Transverse colon (tissue), 4 donors: ENCODE measurements around the gene SIM2. TPM values are rescaled to one million over a fixed set of nuclear protein-coding genes. Genes with fewer than 3 reads are reported as not detected.

Experiments
- DNase-seq: peaks from one replicate; pipeline ENCODE4 v3.0.0-alpha.2; 2019
- H3K27ac ChIP-seq, 4 donors: fragments of 200-600 bp; sonication (generic); 2 replicates each; pipeline ENCODE4 v1.5.1; 2016 to 2018; ENCODE audit warnings: inconsistent platforms in 4 of 4
- H3K27me3 ChIP-seq: fragments of 200-600 bp; sonication (generic); 2 replicates; pipeline ENCODE4 v1.5.1; 2017; ENCODE audit warnings: inconsistent platforms
- H3K36me3 ChIP-seq, 4 donors: fragments of 200-600 bp; sonication (generic); 2 replicates each; pipeline ENCODE4 v1.5.1; 2017 to 2019; ENCODE audit warnings: inconsistent platforms in 4 of 4
- H3K4me1 ChIP-seq, 4 donors: fragments of 200-600 bp; sonication (generic); 2 replicates each; pipeline ENCODE4 v1.5.1; 2017 to 2020; ENCODE audit warnings: inconsistent platforms in 4 of 4
- H3K4me3 ChIP-seq, 4 donors: fragments of 200-600 bp; sonication (generic); 1 replicate in 1 of 4; 2 replicates in 3 of 4; pipeline versions ENCODE4 v1.5.1 to v1.6.1; 2017 to 2019; ENCODE audit warnings: inconsistent platforms in 4 of 4
- H3K9me3 ChIP-seq, 2 donors: fragments of 200-600 bp; sonication (generic); 2 replicates each; pipeline ENCODE4 v1.5.1; 2017 to 2019; ENCODE audit warnings: inconsistent platforms in 2 of 2
- EP300 ChIP-seq: sonication (generic); formaldehyde crosslinking; IDR thresholded peaks from one replicate; pipeline ENCODE4 v1.6.1; 2017; ENCODE audit warnings: antibody characterized with exemption, low read depth
- POLR2A ChIP-seq: fragments of 450-650 bp; IDR thresholded peaks from one replicate; pipeline ENCODE4 v1.6.1; 2016; ENCODE audit warnings: antibody characterized with exemption, mild to moderate bottlenecking, moderate library complexity
- POLR2AphosphoS5 ChIP-seq, 3 donors: sonication (generic); formaldehyde crosslinking; IDR thresholded peaks; one replicate each; pipeline ENCODE4 v1.6.1; 2016; ENCODE audit warnings: antibody characterized with exemption in 3 of 3
- WGBS, 2 donors: methylation state at CpG; one replicate each; pipeline ENCODE4 v1.1.5; 2018; ENCODE audit warnings: low coverage in 1 of 2; 5-methylcytosine and 5-hydroxymethylcytosine counted together
- in situ Hi-C, 4 donors: fragments of 200-750 bp; cut with MboI; loops; one replicate each; pipeline versions ENCODE4 v1.15.0 to v1.15.1; 2017; ENCODE audit warnings: low sequenced_read_pairs in 3 of 4, low pct_ligation_motif_present in 1 of 4, low pct_unique_long_range_greater_than_20kb in 1 of 4
- intact Hi-C: fragments of 100-400 bp; cut with DNase I; formaldehyde crosslinking; loops from one replicate; pipeline ENCODE4 v1.15.1; 2023; ENCODE audit warnings: low total_unique reads
- total RNA-seq, 4 donors: library from RNA; depleted of rRNA; stranded (reverse); fragments of >200 nt; gene quantifications; one replicate each; pipeline ENCODE4 v1.1.0, GENCODE V29; 2016
- TF ChIP-seq, protein P1 (sequence below), 5 experiments: fragments of 200-600 bp in 3 of 5; fragments of 450-650 bp in 2 of 5; sonication (generic) in 3 of 5; IDR thresholded peaks; 1 replicate in 2 of 5; 2 replicates in 3 of 5; pipeline ENCODE4 v1.5.1; 2016 to 2017; ENCODE audit warnings: antibody characterized with exemption in 5 of 5, inconsistent platforms in 3 of 5, mild to moderate bottlenecking in 2 of 5, moderate library complexity in 1 of 5

Gene SIM2
- total RNA-seq, 4 donors from 2014 or later, result 0.32 TPM; not detected in 3

DNA sequence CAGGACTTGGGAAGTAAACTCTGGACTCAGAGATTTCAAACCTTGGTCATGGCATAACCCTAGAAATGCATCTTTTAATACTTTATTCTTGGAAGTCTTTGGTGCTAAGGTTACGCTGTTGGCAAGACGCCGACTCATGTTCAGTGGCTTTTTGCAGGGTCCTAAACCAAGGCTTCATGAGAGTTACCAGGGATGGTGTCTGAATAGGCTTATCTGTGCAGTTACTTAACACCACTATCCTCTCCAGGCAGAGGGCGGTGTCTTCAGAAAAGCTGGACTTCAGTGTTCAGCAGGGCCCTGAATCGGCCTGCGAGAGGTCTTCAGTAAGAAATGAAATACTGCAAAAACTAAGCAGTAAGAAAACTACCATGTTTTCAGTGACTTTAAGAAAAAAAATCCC is 58.3 kb downstream of the SIM2 start:
- no peak for DNase-seq
- no peak for TF ChIP-seq POLR2A
- TF ChIP-seq, protein P1, sequence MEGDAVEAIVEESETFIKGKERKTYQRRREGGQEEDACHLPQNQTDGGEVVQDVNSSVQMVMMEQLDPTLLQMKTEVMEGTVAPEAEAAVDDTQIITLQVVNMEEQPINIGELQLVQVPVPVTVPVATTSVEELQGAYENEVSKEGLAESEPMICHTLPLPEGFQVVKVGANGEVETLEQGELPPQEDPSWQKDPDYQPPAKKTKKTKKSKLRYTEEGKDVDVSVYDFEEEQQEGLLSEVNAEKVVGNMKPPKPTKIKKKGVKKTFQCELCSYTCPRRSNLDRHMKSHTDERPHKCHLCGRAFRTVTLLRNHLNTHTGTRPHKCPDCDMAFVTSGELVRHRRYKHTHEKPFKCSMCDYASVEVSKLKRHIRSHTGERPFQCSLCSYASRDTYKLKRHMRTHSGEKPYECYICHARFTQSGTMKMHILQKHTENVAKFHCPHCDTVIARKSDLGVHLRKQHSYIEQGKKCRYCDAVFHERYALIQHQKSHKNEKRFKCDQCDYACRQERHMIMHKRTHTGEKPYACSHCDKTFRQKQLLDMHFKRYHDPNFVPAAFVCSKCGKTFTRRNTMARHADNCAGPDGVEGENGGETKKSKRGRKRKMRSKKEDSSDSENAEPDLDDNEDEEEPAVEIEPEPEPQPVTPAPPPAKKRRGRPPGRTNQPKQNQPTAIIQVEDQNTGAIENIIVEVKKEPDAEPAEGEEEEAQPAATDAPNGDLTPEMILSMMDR (IDR thresholded peaks at IDR 0.05), result no peak
- TF ChIP-seq POLR2AphosphoS5 (IDR thresholded peaks at IDR 0.05), result no peak
- no peak for TF ChIP-seq EP300
- no peaks in the 10 kb centered on the region for H3K9me3 ChIP-seq
- in situ Hi-C loops, result no loop called here
- H3K4me1 ChIP-seq, result no peaks in the 10 kb centered on the region
- H3K27ac ChIP-seq, result no peak overlapping the region
- 97% methylated on average over 6 of the region's 6 CpGs; no CpG with 5 or more reads in 1 of the 2 donors for WGBS, 2 donors
- H3K36me3 ChIP-seq, result peaks cover 0 to 3% (median 0%) of the 10 kb centered on the region in 4 donors
- intact Hi-C loops, result no loop called here
- H3K27me3 ChIP-seq, result no peaks in the 10 kb centered on the region
- H3K4me3 ChIP-seq, result no peak overlapping the region

DNA sequence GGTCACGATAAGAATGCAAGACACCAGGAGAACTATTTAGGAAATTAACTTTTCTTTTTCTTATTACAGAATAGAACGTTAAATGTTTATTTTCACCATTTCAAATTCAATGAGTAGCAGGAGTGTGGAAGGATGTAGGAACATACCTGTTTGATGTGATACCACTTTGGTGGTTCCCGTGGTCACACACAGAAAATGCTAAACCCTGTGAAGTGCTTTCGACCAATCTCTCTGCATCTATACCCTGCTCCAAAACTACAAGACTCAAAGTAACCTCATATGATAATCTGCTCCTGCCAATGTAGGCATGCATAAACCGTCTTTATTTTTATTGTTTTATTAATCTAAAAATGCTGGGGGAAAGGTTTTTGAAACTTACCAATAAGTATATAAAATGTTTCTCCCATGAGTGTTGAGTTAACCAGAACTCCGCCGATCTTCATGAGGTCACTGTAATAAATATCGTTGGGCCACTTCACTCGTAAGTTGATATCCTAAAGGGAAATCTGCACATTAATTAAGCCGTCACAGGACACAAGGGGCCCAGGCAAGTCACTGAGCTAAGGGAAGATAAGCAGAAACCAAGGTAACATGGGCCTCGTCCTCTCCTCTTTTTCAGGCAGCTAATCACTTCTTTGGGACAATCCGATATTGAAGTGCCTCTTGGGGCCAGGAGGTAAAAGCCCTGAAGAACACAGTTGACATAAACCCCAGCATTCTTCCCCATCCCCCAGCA is 60.6 kb downstream of the SIM2 start:
- DNase-seq, result no peak
- in situ Hi-C loops, result no loop called here
- no peak overlapping the region for H3K4me3 ChIP-seq
- H3K4me1 ChIP-seq, result no peaks in the 10 kb centered on the region
- WGBS, 2 donors, result 78 to 83% methylated on average over 10 to 12 of the region's 12 CpGs
- no peaks in the 10 kb centered on the region for H3K9me3 ChIP-seq
- no peaks in the 10 kb centered on the region for H3K27me3 ChIP-seq
- H3K36me3 ChIP-seq, result no peaks in the 10 kb centered on the region
- intact Hi-C loops, result no loop called here
- TF ChIP-seq POLR2AphosphoS5 (IDR thresholded peaks at IDR 0.05) (no peak), POLR2A (no peak), EP300 (no peak)
- TF ChIP-seq, protein P1 (IDR thresholded peaks at IDR 0.05), result no peak
- no peak overlapping the region for H3K27ac ChIP-seq

DNA sequence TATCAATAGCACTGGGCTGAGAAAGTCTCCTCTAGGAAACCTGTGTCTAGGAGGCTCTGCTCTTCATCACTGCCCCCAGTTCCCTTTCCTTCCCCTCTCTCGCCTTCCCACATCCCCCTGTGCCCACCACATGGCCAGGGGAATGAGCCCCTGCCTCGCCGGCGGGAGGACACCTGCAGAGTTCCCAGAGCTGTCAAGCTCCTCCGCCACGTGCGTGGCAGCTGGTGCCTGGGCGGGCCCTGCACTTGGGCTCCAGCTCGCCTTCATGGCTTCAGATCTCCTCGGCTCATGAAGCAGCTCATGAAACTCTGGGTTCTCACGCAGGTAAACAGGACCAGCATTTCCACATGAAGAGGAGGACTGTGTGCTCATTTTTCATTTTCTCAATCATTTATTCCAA is 62.8 kb downstream of the SIM2 start:
- H3K4me1 ChIP-seq, result peaks cover 0 to 5% (median 0%) of the 10 kb centered on the region in 4 donors
- intact Hi-C loops (no loop called here), in situ Hi-C loops (no loop called here)
- no peaks in the 10 kb centered on the region for H3K27me3 ChIP-seq
- H3K27ac ChIP-seq, result no peak overlapping the region
- no peak for DNase-seq
- TF ChIP-seq, protein P1 (IDR thresholded peaks at IDR 0.05), result no peak
- no peaks in the 10 kb centered on the region for H3K9me3 ChIP-seq
- WGBS, 2 donors, result 90% methylated on average over 11 of the region's 11 CpGs; no CpG with 5 or more reads in 1 of the 2 donors
- no peak overlapping the region for H3K4me3 ChIP-seq
- H3K36me3 ChIP-seq, result no peaks in the 10 kb centered on the region

DNA sequence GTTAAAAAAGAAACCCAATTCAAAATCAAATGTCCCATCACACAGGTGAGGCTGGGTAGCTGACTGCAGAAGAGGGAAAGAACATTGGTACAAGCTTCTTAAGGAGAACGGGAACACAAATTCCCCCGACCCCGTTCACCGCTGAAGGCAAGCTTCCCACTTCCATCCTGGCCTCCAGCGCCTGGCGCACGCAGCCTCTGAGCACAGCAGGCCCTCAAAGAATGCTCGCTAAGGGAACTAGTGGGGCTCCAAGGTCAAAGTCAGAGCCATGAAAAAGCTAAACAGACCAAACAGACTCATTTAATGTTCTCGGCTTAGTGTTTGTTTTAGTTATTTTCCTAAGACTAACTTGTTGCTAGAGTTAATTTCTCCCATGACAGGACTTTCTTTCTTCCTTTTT is 63.7 kb downstream of the SIM2 start:
- WGBS, 2 donors, result 92 to 94% methylated on average over 2 to 9 of the region's 9 CpGs
- no peak overlapping the region for H3K4me3 ChIP-seq
- DNase-seq, result no peak
- H3K27me3 ChIP-seq, result no peaks in the 10 kb centered on the region
- TF ChIP-seq POLR2AphosphoS5 (IDR thresholded peaks at IDR 0.05), result no peak
- TF ChIP-seq, protein P1 (IDR thresholded peaks at IDR 0.05), result no peak
- no peak for TF ChIP-seq POLR2A
- no peak for TF ChIP-seq EP300
- intact Hi-C loops (no loop called here), in situ Hi-C loops (no loop called here)
- no peaks in the 10 kb centered on the region for H3K36me3 ChIP-seq
- no peak overlapping the region for H3K27ac ChIP-seq
- no peaks in the 10 kb centered on the region for H3K9me3 ChIP-seq
- peaks cover 0 to 6% (median 0%) of the 10 kb centered on the region in 4 donors for H3K4me1 ChIP-seq
